Stimulated activated memory B cell treated with anti-CD40 and anti-IgM and Interleukin-4, amounts not matched to agents 10 μg/mL and 1 μg/mL and 100 μg/mL, for 72 hours (primary cell): Measurements from ENCODE around the gene BCL2.

Experiments used
- ATAC-seq: fragments of 150-1000 bp; cut with Tn5 transposase; 2 replicates; pipeline ENCODE4 v1.10.0; 2021
- H3K27ac Mint-ChIP-seq: one replicate; pipeline ENCODE4 v1.8.0; 2022; ENCODE audit warnings: mild to moderate bottlenecking, mixed read lengths
- H3K27me3 Mint-ChIP-seq: one replicate; pipeline ENCODE4 v1.8.0; 2022; ENCODE audit warnings: mixed read lengths
- H3K36me3 Mint-ChIP-seq: one replicate; pipeline ENCODE4 v1.8.0; 2022; ENCODE audit warnings: mixed read lengths
- H3K4me1 Mint-ChIP-seq: one replicate; pipeline ENCODE4 v1.8.0; 2022; ENCODE audit warnings: mixed read lengths
- H3K4me3 Mint-ChIP-seq: one replicate; pipeline ENCODE4 v1.8.0; 2022; ENCODE audit warnings: mild to moderate bottlenecking, moderate library complexity, mixed read lengths
- H3K9me3 Mint-ChIP-seq: one replicate; pipeline ENCODE4 v1.8.0; 2022; ENCODE audit warnings: mixed read lengths

The BCL2 gene

GRCh38 chr18:63137999-63138435 lies 181.6 kb downstream of the BCL2 start:
- Mint-ChIP-seq H3K27ac (peak overlapping the region; percentile 91), H3K4me3 (peak overlapping the region; percentile 66), H3K36me3 (peaks cover 42% of the 10 kb centered on the region), H3K4me1 (peaks cover 84% of the 10 kb centered on the region), H3K9me3 (no peaks in the 10 kb centered on the region), H3K27me3 (no peaks in the 10 kb centered on the region)
- peak; percentile 82 for ATAC-seq

- Mint-ChIP-seq H3K36me3 (peaks cover 20% of the 10 kb centered on the region), H3K27ac (peak overlapping the region; percentile 91), H3K4me1 (peaks cover 75% of the 10 kb centered on the region), H3K9me3 (no peaks in the 10 kb centered on the region), H3K4me3 (no peak overlapping the region), H3K27me3 (no peaks in the 10 kb centered on the region)
- ATAC-seq = no peak
Measured at GRCh38 chr18:63135101-63135500, 184.5 kb downstream of the BCL2 start.

- Mint-ChIP-seq H3K9me3 (no peaks in the 10 kb centered on the region), H3K27me3 (no peaks in the 10 kb centered on the region), H3K36me3 (peaks cover 19% of the 10 kb centered on the region), H3K4me3 (no peak overlapping the region), H3K4me1 (peaks cover 59% of the 10 kb centered on the region), H3K27ac (no peak overlapping the region)
- ATAC-seq = no peak
Measured at GRCh38 chr18:63132819-63133200, 186.8 kb downstream of the BCL2 start.

GRCh38 chr18:63131959-63132818 lies 187.4 kb downstream of the BCL2 start:
- peaks cover 23% of the 10 kb centered on the region for H3K36me3 Mint-ChIP-seq
- no peak for ATAC-seq
- no peaks in the 10 kb centered on the region for H3K27me3 Mint-ChIP-seq
- H3K4me1 Mint-ChIP-seq = peaks cover 57% of the 10 kb centered on the region
- no peaks in the 10 kb centered on the region for H3K9me3 Mint-ChIP-seq
- H3K27ac Mint-ChIP-seq = peak overlapping the region; percentile 58
- H3K4me3 Mint-ChIP-seq = no peak overlapping the region

GRCh38 chr18:63131106-63131958 lies 188.2 kb downstream of the BCL2 start:
- H3K9me3 Mint-ChIP-seq = no peaks in the 10 kb centered on the region
- H3K4me3 Mint-ChIP-seq = no peak overlapping the region
- H3K27me3 Mint-ChIP-seq = no peaks in the 10 kb centered on the region
- peaks cover 28% of the 10 kb centered on the region for H3K36me3 Mint-ChIP-seq
- H3K4me1 Mint-ChIP-seq = peaks cover 52% of the 10 kb centered on the region
- peak; percentile 53 for ATAC-seq
- peak overlapping the region; percentile 58 for H3K27ac Mint-ChIP-seq

GRCh38 chr18:63130176-63130575 lies 189.4 kb downstream of the BCL2 start:
- Mint-ChIP-seq H3K27me3 (no peaks in the 10 kb centered on the region), H3K4me3 (no peak overlapping the region), H3K36me3 (peaks cover 16% of the 10 kb centered on the region), H3K9me3 (no peaks in the 10 kb centered on the region), H3K4me1 (peaks cover 40% of the 10 kb centered on the region), H3K27ac (no peak overlapping the region)
- no peak for ATAC-seq

- peaks cover 14% of the 10 kb centered on the region for H3K36me3 Mint-ChIP-seq
- no peaks in the 10 kb centered on the region for H3K27me3 Mint-ChIP-seq
- no peak for ATAC-seq
- H3K4me1 Mint-ChIP-seq = peaks cover 32% of the 10 kb centered on the region
- H3K27ac Mint-ChIP-seq = peak overlapping the region; percentile 6
- H3K4me3 Mint-ChIP-seq = no peak overlapping the region
- H3K9me3 Mint-ChIP-seq = no peaks in the 10 kb centered on the region
Measured at GRCh38 chr18:63128237-63128974, 191.2 kb downstream of the BCL2 start.

- Mint-ChIP-seq H3K4me3 (no peak overlapping the region), H3K36me3 (peaks cover 14% of the 10 kb centered on the region), H3K27me3 (no peaks in the 10 kb centered on the region), H3K4me1 (peaks cover 19% of the 10 kb centered on the region), H3K9me3 (no peaks in the 10 kb centered on the region), H3K27ac (peak overlapping the region; percentile 6)
- ATAC-seq = no peak
Measured at GRCh38 chr18:63126134-63127069, 193.2 kb downstream of the BCL2 start.

GRCh38 chr18:63120620-63121019 lies 198.9 kb downstream of the BCL2 start:
- no peaks in the 10 kb centered on the region for H3K36me3 Mint-ChIP-seq
- no peak overlapping the region for H3K27ac Mint-ChIP-seq
- no peaks in the 10 kb centered on the region for H3K9me3 Mint-ChIP-seq
- ATAC-seq = no peak
- H3K4me3 Mint-ChIP-seq = no peak overlapping the region
- no peaks in the 10 kb centered on the region for H3K27me3 Mint-ChIP-seq
- H3K4me1 Mint-ChIP-seq = peaks cover 13% of the 10 kb centered on the region

- H3K4me1 Mint-ChIP-seq = peaks cover 13% of the 10 kb centered on the region
- no peaks in the 10 kb centered on the region for H3K27me3 Mint-ChIP-seq
- no peak overlapping the region for H3K27ac Mint-ChIP-seq
- ATAC-seq = no peak
- H3K4me3 Mint-ChIP-seq = no peak overlapping the region
- H3K36me3 Mint-ChIP-seq = no peaks in the 10 kb centered on the region
- no peaks in the 10 kb centered on the region for H3K9me3 Mint-ChIP-seq
Measured at GRCh38 chr18:63119647-63120046, 199.9 kb downstream of the BCL2 start.

- Mint-ChIP-seq H3K4me3 (no peak overlapping the region), H3K27me3 (no peaks in the 10 kb centered on the region), H3K36me3 (no peaks in the 10 kb centered on the region), H3K4me1 (peaks cover 19% of the 10 kb centered on the region), H3K9me3 (no peaks in the 10 kb centered on the region), H3K27ac (no peak overlapping the region)
- no peak for ATAC-seq
Measured at GRCh38 chr18:63113899-63114565, 205.5 kb downstream of the BCL2 start.

- H3K4me1 Mint-ChIP-seq = peaks cover 21% of the 10 kb centered on the region
Measured at GRCh38 chr18:63112706-63113105, 206.9 kb downstream of the BCL2 start.

GRCh38 chr18:63111671-63112402 lies 207.7 kb downstream of the BCL2 start:
- no peaks in the 10 kb centered on the region for H3K9me3 Mint-ChIP-seq
- H3K36me3 Mint-ChIP-seq = no peaks in the 10 kb centered on the region
- H3K27ac Mint-ChIP-seq = no peak overlapping the region
- no peak overlapping the region for H3K4me3 Mint-ChIP-seq
- no peak for ATAC-seq
- H3K27me3 Mint-ChIP-seq = no peaks in the 10 kb centered on the region
- H3K4me1 Mint-ChIP-seq = peaks cover 29% of the 10 kb centered on the region

More at GRCh38 chr18:63112706-63113105, 206.9 kb downstream of the BCL2 start:
- no peak for ATAC-seq
- Mint-ChIP-seq H3K27me3 (no peaks in the 10 kb centered on the region), H3K36me3 (no peaks in the 10 kb centered on the region), H3K27ac (no peak overlapping the region), H3K4me3 (no peak overlapping the region), H3K9me3 (no peaks in the 10 kb centered on the region)
